ENCODE results near the gene SLC35F5.
"Not testable (repeated sequence)": the region's sequence is repeated elsewhere in the genome, so short reads cannot be mapped to it uniquely, and the experiment has no call there.

SLC35F5 gene, protein sequence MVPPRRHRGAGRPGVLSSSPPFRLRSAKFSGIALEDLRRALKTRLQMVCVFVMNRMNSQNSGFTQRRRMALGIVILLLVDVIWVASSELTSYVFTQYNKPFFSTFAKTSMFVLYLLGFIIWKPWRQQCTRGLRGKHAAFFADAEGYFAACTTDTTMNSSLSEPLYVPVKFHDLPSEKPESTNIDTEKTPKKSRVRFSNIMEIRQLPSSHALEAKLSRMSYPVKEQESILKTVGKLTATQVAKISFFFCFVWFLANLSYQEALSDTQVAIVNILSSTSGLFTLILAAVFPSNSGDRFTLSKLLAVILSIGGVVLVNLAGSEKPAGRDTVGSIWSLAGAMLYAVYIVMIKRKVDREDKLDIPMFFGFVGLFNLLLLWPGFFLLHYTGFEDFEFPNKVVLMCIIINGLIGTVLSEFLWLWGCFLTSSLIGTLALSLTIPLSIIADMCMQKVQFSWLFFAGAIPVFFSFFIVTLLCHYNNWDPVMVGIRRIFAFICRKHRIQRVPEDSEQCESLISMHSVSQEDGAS

DNA sequence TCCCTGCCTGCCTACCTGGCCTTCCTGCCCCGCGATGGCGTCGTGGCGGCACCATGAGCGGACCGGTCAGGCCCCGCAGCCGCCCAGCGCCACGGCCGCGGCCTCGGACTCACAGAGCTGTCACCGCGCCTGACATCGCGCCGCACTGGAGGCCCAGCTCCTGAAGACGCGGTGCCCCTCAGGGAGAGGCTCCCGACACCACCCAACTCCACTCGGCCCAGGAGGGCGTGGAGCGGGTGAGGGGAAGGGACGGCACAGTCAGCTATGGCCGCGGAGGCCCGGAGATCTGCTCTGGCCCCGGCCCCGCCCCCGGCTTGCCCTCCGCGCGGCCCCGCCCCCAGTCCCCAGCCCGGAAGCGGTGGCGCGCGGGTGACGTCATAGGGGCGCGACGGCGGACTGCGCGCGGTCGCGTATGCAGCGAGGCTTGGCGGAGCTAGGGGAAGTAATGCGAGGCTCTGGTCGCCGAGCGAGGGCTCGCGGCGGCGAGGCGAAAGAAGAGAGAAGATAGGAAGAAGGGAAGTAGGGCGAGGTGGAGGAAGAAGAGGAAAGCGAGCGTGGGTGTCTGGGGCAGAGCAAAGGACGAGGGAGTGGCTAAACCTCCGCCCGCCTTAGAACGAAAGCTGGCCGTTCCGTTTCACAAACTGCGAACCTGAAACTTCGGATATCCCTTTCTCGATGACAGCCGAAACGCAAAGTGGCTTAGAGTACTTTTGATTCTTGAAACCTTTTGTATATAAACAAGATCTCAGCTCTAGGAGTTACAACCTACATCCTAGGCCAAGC is at the start of gene SLC35F5:
TSS of gene SLC35F5 (minus strand) at position 288 of the 783 bp plus-strand sequence. CDS start at position 55, 233 bp downstream.
- no peak for FAIRE-seq

DNA sequence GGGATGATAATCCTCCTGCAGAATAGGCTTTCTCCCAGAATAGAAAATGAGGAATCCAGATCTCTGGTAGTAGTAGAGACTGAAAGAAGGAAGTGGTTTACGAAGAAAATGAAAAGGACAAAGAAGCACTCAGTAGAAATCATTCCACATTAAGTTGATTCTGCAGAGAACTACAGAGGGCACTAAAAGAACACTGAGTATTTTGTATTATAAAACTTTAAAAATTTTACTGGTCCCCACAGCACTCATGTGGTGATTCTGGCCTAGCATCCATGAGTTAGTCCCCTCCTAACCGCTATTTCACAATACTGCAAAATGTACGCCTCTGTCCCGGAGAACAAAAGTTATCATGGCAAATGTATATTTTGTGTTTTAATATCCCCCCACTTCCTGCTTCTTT is 42.9 kb upstream of the SLC35F5 start:
- no peak for FAIRE-seq

DNA sequence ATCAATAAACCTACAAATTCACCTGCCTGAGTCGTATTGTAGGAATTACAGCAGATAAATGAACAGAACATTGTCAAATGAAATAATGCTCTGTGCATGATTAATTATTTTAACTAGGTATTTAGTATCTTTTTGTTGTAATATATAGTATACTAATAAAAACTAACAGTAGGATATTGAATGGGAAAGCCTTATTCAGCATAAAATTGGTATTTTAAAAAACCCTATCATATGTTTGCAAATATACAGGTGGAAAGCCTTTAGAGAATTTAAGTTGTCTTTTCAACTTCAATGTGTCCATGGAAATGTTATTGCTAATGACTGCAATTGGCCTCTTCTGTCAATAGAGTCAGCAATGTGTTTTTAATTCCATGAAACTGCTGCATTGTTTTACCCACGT is 40.8 kb upstream of the SLC35F5 start:
- FAIRE-seq, result no peak

DNA sequence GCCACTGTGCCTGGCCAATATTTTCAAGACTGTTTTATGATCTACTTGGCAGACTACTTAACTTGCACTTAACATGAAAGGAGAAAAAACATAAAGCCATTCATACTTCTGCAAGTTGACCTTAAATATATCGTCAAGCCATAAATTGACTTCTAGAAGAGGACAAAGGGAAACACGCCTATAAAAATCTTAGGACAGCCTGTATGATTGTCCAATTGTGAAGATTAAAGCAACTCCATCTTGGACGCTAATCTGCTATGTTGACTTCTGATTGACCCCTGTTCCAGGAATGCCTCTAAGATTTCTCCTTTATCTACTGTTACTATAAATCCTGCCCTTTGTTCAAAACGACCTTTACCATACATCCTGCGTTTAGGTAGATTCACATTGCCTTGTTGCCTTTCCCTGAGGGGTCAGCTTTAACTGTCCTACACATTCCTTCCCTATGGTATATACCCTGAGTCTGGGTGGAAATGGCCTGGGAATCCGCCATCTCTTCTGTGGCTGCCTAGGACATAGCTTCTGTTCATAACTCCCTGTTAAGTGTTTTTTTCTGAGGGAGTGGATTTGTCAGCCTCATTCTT is 40.2 kb upstream of the SLC35F5 start:
- FAIRE-seq, result no peak

DNA sequence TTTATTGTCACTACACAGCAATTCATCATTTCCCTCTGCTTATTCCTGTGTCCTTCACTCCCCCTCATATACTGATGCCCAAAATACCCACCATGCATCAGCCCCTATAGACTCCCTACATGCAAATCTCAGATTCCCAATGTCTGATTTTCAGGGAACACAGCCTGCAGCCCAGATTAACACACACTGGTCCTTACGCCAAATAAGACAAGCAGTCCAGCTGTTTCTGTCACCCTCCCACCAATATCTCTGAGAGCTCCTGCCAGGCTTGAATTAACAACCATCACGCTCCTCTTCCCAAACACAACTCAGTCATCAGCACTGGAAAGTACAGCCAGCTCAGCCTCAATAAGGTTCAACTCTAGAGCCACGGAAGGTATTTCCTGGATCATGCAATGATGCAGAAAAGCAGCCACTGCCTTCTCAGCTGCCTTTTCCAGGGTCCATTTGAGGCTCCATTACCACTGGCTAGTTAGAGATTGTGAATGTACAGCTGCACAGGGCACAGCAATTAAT is 39.0 kb upstream of the SLC35F5 start:
- no peak for FAIRE-seq

DNA sequence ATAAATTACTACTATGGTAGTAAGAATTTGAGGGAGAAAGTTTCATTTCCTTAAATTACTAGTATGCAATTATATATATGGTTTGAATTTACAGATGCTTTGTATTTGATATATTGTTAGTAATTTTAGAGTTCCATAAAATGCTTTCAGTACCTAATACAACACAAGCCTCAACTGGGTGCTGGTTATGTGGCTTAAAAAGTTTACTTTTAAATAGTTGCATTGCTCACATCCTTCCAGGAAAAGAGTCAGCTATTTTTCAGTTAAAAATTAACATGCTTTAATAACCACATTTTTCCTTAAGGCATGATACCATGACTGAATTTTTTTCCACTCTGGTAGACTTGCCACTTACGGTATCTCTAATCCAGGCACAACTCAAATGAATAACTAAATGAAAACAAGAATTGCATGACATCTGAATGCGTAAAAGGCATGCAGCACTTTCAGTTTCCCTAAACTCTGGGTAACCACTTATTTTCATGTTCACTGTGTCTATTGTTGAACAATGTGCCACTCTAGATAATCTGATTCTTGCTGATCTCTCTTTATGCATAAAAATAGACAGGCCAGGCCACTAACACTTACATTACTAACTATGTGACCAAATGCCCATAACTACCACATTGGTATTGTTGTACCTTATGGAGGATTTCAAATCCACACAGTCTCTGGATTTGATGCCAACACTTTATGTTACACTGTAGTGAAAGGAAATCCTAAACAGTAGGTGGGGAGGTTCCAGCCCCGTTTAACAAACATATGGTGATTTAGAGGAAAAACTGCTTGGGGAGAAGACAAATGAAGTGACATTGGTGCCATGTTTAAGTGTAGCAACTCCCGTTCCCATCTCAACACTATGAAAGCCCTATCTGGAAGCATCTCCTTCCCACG is 35.5 kb upstream of the SLC35F5 start:
- FAIRE-seq, result no peak

DNA sequence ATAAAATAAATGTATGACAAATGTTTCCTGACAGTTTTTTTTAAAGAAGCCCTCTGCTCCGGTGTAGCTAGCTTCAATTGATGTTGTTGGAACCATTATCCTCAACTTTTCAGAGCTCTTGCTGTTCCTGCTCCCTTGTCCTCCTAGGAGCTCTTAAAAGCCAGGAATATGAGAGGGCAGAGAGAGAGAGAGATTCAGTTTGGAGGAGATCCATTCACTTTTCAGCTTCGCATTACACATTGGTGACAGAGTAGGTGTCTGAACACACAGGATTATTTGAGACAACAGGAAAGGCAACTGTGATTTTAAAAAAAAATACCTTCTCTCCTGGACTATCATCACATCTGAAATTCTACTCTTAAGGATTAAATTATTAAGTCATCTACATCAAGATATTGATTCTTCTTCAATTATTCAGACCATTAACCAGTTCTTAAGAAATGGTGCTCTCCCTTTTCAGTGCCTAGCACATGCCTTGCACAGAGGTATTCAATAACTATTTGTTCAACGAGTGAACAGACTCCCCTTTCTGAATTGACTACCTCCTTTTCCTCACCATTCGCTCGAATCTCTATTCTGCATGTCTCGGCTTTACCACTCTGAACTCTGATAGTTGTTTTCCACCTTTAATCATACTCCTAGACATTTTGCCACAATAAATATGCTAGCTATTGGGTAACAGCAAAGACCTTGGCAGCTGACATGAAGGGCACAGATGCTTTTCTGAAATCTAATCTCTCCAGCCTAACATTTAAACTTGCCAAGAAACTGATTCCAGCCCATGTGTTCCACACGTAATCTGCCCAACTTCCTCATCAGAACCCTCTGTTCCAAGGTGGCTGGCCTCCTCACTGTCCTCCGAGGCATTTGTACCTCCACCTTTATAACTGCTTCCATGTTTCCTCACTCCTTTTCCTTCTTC is 28.6 kb upstream of the SLC35F5 start:
- FAIRE-seq, result no peak

DNA sequence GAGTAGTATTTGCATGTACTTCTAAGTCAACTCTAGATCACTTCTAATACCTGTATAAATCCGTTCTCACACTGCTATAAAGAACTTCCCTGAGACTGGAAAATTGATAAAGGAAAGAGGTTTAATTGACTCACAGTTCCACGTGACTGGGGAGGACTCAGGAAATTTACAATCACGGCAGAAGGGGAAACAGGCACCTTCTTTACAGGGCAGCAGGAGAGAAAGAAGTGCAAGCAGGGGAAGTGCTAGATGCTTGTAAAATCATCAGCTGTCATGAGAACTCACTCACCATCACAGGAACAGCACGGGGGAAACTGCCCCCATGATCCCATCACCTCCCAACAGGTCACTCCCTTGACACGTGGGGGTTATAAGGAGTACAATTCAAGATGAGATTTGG is 24.0 kb upstream of the SLC35F5 start:
- no peak for FAIRE-seq

DNA sequence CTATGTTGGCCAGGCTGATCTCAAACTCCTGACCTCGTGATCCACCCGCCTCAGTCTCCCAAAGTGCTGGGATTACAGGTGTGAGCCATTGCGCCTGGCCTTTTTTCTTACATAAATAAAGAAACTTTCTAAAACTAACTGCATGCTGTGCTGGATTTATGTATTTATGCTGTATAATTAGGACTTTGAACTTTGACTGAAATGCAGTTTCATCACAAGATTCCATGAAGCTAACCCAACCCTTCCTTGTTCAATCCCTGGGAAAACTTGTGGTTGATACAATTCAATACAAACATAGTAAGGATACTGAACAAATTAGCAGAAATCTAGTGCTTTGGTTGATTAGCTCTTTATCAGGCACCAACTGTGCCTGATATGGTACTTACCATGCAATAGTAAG is 20.9 kb upstream of the SLC35F5 start:
- no peak for FAIRE-seq

DNA sequence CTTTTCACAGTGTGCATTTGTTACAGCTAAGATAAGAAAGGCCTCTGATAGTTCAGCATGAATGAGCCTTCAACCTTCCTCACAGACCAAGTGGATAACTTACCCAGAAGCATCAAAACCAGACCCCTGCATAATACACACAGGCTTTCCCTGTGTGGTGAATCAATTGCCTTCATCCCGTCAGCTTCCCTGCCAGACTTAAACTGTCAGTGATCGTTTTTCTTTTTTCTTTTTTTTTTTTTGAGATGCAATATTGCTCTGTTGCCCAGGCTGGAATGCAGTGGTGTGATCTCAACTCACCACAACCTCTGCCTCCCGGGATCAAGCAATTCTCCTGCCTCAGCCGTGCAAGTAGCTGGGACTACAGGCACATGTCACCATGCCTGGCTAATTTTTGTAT is 20.5 kb upstream of the SLC35F5 start:
- FAIRE-seq, result no peak

DNA sequence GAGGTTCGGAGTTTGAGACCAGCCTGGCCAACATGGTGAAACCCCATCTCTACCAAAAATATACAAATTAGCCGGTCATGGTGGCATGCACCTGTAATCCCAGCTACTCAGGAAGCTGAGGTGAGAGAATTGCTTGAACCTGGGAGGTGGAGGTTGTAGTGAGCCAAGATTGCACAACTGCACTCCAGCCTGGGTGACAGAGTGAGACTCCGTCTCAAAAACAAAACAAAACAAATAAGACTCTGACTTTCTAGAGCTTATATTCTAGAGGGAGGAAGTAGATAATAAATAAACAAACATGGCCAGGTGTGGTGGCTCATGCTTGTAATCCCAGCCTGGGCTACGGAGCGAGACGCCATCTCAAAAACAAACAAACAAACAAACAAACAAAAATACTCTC is 18.2 kb upstream of the SLC35F5 start:
- FAIRE-seq, result not testable (repeated sequence)

DNA sequence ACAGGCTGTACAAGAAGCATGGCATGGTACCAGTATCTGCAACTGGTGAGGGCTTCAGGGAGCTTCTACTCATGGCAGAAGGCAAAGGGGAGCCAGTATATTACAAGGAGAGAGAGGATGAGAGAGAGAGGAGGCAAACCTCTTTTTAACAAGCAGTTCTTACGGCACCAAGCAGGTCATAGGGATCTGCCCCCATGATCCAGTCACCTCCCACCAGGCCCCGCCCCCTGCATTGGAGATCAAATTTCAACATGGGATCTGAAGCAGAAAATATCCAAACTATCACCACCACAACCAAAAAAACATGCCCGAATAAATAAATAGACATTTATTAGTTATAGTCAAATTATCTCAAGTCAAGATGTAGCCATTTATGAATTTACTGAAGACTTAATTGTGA is 14.5 kb upstream of the SLC35F5 start:
- no peak for FAIRE-seq

DNA sequence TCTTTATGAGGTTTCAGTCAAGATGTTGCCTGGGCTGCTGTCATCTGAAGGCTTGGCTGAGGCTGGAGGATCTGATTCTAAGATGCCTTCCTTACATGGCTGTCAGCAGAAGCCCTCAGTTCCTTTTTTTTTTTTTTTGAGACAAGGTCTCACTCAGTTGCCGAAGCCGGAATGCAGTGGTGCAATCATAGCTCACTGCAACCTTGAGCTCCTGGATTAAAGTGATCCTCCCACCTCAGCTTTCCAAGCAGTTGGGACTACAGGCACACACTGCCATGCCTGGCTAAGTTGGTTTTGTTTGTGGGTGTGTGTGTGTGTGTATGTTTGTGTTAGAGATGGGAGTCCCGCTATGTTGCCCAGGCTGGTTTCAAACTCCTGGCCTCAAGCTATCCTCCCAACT is 13.1 kb upstream of the SLC35F5 start:
- no peak for FAIRE-seq

DNA sequence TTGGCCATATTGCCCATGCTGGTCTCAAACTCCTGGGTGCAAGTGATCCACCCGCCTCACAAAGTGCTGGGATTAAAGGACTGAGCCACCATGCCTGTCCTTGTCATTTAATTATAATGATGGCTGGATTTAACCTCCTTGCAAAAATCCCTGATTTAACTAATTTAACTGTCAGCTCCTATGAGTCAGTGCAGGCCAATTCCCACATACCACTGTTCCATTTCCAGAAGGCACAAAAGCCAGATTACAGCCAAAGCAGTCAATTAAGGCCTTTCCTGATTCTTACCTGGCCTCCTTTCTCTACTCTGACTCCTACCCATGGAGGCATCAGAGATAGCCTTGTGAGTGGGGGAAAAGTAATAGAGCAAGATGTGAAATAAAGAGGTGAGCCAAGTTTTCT is 12.3 kb upstream of the SLC35F5 start:
- no peak for FAIRE-seq

DNA sequence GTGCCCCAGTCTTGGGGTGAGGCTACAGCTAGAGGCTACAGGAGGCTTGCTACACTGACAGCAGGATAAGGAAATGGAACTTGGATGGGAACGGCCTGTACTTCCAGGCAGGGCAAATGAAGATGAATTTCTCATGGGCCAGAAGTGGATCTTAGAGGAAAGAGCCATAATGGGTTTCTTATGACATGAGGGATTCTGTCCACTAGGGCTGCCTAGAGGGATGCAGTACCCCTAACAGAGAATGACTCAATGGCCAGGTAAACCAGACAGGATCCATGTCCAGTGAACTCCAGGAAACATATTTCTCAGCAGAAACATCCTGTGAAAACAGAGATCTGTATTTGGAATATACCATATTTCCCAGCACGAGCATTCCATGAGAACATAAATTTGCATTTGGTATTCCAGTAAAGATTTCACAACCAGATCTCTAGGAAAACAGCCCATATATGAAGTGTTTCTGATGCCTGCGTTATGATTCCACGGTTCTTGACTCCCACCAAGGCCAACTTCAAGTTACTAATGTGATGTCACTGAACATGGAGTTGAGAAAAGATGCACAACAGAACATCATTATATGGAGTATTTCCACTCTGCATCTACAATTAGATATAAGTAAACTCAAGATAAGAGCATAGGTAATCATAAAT is 11.5 kb upstream of the SLC35F5 start:
- FAIRE-seq, result no peak

DNA sequence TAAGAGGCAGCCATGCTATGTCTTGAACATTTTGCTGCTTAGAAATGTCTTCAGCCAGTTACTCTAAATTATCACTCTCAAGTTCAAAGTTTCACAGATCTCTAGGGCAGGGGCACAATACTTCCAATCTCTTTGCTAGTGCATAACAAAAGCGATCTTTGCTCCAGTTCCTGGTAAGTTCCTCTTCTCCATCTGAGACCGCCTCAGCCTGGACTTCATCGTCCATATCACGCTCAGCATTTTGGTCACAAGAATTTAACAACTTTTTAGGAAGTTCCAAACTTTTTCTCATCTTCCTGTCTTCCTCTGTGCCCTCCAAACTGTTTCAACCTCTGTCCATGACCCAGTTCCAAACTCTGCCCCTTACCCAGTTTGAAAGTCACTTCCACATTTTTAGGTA is 8.8 kb upstream of the SLC35F5 start:
- no peak for FAIRE-seq

DNA sequence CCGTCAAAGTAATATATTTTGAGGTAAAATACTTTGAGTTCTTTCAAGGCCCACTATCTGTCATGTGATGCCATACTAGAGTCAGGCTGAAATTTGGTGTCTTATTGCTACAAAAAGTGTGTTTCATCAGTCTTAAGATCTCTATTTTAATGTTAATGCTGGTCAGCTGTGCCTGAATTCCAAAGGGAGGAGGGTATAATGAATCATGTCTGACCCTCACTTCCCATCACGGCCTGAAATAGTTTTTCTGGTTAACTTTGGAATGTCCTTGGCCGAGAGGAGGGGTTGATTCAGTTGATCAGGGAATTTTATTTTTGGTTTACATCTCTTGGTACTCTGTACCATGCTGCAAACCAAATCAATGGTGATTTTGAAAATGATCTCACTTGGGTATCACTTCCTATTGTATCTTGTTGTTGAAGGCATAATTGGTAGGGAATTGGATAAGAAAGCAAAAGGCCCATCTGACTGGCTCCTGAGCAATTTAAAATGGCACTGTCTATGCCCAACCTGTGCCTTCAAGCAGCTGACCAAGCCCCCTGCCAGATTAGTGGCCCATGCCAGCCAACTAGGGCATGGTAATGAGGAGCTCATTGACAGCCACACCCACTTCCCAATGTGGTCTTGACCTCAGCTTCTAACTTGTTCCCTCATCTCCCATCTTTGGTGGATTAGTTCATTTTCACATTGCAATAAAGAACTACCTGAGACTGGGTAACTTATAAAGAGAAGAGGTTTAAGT is 6.1 kb upstream of the SLC35F5 start:
- no peak for FAIRE-seq

DNA sequence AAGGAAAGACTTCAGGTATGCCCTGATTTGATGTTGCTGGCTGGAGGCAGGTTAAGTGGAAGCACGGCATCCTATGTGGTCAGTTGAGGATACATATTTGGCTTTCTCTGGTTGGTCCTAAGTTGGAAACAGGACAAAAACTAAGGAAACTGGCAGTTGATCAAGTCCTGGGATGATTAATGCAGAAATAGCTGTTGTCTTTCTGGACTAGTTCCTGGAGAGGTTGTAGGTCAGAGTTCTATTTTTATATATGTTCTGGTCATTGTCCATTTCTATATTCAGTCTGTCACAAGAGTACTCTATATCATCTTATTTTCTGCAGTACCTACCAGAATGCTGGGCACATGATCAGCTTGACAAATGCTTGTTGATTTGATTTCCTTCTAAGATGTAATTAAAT is 4.0 kb upstream of the SLC35F5 start:
- no peak for FAIRE-seq

DNA sequence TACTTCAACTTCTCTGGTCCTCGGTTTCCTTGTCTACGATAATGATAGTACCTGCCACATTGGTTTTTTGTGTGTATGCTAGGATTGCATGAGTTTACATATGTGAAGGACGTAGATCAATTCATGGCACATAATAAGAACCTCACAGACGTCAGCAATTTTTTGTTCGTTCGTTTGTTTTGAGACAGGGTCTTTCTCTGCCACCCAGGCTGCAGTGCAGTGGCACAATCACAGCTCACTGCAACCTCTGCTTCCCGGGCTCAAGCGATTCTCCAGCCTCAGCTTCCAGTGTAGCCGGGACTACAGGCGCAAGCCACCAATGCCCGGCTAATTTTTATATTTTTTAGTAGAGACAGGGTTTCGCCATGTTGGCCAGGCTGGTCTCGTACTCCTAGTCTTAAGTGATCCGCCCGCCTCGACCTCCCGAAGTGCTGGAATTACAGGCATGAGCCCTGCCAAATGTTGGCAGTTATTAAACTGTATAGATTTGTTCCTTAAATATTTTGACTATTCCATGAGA is 756 bp upstream of the SLC35F5 start:
- no peak for FAIRE-seq
